Placental pericyte (primary cell): Measurements from ENCODE around the gene ZNFX1. TPM values are rescaled to one million over a fixed set of nuclear protein-coding genes. Genes with fewer than 3 reads are reported as not detected.

Experiments used
- small RNA-seq: library from RNA; depleted of rRNA; stranded (forward); fragments of <200 nt; gene quantifications from one replicate; pipeline ENCODE3, GENCODE V24; 2012; ENCODE audit warnings: low replicate concordance
- total RNA-seq: library from RNA; depleted of rRNA; stranded (reverse); fragments of >200 nt; gene quantifications from 2 replicates; pipeline ENCODE4 v1.2.3, GENCODE V29; 2012

The ZNFX1 gene
- 37.4 and 53.4 TPM in 2 replicates for total RNA-seq

GRCh38 chr20:49278036-49278817 is at the start of gene ZNFX1:
Gene ZNFX1 (minus strand): TSS chr20:49278057. CDS start chr20:49275839, 2,218 bp downstream.

GRCh38 chr20:49219091-49219923 is 58.5 kb downstream of the ZNFX1 start, which contains the start of gene DDX27:
Gene DDX27 (plus strand): TSS chr20:49219416. CDS start chr20:49219449, 33 bp downstream.

Small RNA genes within 50 kb of the gene (small RNA-seq; reads per million reads assigned to genes)
- gene SNORD12B, result 705 reads per million, percentile 99 among the genes with 10 or more reads in this experiment
- gene SNORD12C, result 493 reads per million, percentile 99 among the genes with 10 or more reads in this experiment

Other genes starting within 250 kb of the ZNFX1 start
- 33.3 and 180 TPM in 2 replicates for gene CSE1L, start 231.7 kb downstream of the ZNFX1 start, total RNA-seq
- gene STAU1, start 89.7 kb downstream of the ZNFX1 start, total RNA-seq, result 54.3 and 67.4 TPM in 2 replicates
- 37.4 and 39.6 TPM in 2 replicates for gene DDX27, start 58.6 kb downstream of the ZNFX1 start, total RNA-seq
- under 0.01 TPM in 1 of 2 replicates, not detected in the other for gene KCNB1, start 204.6 kb upstream of the ZNFX1 start, total RNA-seq